SJCRH30 (cell line): ENCODE results near the gene RAB11FIP4. TPM values are rescaled to one million over a fixed set of nuclear protein-coding genes. Genes with fewer than 3 reads are reported as not detected.
"Not testable (repeated sequence)": the region's sequence is repeated elsewhere in the genome, so short reads cannot be mapped to it uniquely, and the experiment has no call there.

Experiments
- DNase-seq, 2 experiments: peaks; one replicate each; pipeline ENCODE4 v3.0.0-alpha.2; 2015 to 2020
- H3K27ac ChIP-seq: fragments of 250-450 bp; sonication (Bioruptor Pico); 2 replicates; pipeline ENCODE4 v1.5.1; 2020; ENCODE audit warnings: mild to moderate bottlenecking, moderate library complexity
- H3K27me3 ChIP-seq: fragments of 250-450 bp; sonication (Bioruptor Pico); 2 replicates; pipeline ENCODE4 v1.5.1; 2020; ENCODE audit warnings: mild to moderate bottlenecking, moderate library complexity
- H3K36me3 ChIP-seq: fragments of 250-450 bp; sonication (Bioruptor Pico); 2 replicates; pipeline ENCODE4 v1.5.1; 2020; ENCODE audit warnings: mild to moderate bottlenecking, moderate library complexity
- H3K4me1 ChIP-seq: fragments of 250-450 bp; sonication (Bioruptor Pico); 2 replicates; pipeline ENCODE4 v1.5.1; 2020; ENCODE audit warnings: mild to moderate bottlenecking, moderate library complexity
- H3K4me3 ChIP-seq: fragments of 250-450 bp; sonication (Bioruptor Pico); 2 replicates; pipeline ENCODE4 v1.5.1; 2020; ENCODE audit warnings: mild to moderate bottlenecking, moderate library complexity
- H3K9me3 ChIP-seq: fragments of 250-450 bp; sonication (Bioruptor Pico); replicated peaks from 2 replicates; pipeline ENCODE4 v1.5.1; 2020; ENCODE audit warnings: mild to moderate bottlenecking, moderate library complexity
- total RNA-seq: library from RNA; depleted of rRNA; stranded (reverse); fragments of >200 nt; shearing (Covaris generic); gene quantifications from 2 replicates; pipeline ENCODE4 v1.2.3, GENCODE V29; 2014

The RAB11FIP4 gene
- total RNA-seq, 1 experiment from 2014 or later = 0.04 TPM

DNA sequence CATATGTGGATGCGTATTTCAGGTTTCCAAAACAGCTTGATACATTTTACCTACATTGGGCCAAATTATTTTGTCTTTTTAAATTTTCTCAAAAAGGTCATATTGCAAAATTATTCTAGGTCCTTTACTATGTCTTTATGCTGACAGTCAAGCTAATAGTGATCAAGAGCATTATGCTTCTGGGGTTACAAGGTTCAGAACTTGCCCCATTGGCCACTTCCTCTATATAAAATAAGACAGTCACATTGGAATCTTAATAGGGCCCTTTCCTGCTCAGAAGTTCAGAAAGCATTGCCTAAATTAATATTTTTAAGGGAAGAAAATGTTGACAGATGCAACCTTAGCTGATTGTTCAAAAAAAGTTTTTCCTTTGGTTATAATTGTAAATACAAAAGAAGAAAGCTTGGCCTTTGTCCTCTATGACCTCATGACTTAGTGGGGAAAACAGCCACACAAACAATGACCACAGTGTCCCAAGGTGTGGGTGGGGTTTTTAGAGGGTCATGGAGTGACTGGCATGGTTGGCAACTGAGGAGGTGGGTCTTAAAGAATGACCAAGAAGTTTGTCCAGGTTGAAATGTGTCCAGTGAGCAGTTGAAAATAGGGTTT lies 11.8 kb upstream of the RAB11FIP4 start:
- Histone ChIP-seq H3K4me3 (no peak overlapping the region), H3K27ac (no peak overlapping the region), H3K27me3 (no peaks in the 10 kb centered on the region), H3K9me3 (no peaks in the 10 kb centered on the region), H3K4me1 (no peaks in the 10 kb centered on the region), H3K36me3 (peaks cover 7% of the 10 kb centered on the region; the same call in 1 of the 2 replicates)
- no peak for DNase-seq

DNA sequence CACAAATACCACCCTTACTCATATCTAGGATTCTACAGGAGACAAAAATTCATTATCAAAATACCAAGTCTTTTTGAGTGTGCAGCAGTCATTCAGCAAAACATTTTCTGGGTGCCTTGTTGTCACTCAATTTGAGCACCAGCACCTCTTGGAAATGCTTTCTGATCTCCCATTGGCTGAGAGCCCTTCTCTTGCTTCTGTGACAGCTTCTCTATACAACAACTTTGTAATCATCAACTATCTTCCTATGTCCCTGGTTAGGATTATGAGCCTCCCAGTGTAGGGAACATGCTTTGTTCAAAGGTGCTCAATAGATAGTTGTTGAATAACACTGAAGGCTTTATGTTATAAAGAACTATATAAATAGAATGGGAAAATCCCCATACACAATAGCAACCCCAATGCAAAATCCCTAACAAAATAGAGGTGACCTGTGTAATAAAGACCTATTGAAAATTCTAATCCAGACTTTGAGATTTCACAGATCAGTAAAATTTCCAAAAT lies 10.3 kb upstream of the RAB11FIP4 start:
- no peak overlapping the region for H3K4me3 ChIP-seq
- no peaks in the 10 kb centered on the region; the same call in 1 of the 2 replicates for H3K36me3 ChIP-seq
- H3K4me1 ChIP-seq = no peaks in the 10 kb centered on the region
- H3K27ac ChIP-seq = no peak overlapping the region
- no peak for DNase-seq
- H3K27me3 ChIP-seq = no peaks in the 10 kb centered on the region
- H3K9me3 ChIP-seq = no peaks in the 10 kb centered on the region

GRCh38 chr17:31382668-31383275 lies 8.7 kb upstream of the RAB11FIP4 start:
- not testable (repeated sequence) for DNase-seq, H3K4me1 ChIP-seq, H3K36me3 ChIP-seq, H3K27ac ChIP-seq, H3K4me3 ChIP-seq, H3K27me3 ChIP-seq, H3K9me3 ChIP-seq

- not testable (repeated sequence) for H3K27me3 ChIP-seq, H3K36me3 ChIP-seq, DNase-seq, H3K4me1 ChIP-seq, H3K27ac ChIP-seq, H3K4me3 ChIP-seq, H3K9me3 ChIP-seq
These were observed 8.0 kb upstream of the RAB11FIP4 start for GRCh38 chr17:31383488-31383887.

DNA sequence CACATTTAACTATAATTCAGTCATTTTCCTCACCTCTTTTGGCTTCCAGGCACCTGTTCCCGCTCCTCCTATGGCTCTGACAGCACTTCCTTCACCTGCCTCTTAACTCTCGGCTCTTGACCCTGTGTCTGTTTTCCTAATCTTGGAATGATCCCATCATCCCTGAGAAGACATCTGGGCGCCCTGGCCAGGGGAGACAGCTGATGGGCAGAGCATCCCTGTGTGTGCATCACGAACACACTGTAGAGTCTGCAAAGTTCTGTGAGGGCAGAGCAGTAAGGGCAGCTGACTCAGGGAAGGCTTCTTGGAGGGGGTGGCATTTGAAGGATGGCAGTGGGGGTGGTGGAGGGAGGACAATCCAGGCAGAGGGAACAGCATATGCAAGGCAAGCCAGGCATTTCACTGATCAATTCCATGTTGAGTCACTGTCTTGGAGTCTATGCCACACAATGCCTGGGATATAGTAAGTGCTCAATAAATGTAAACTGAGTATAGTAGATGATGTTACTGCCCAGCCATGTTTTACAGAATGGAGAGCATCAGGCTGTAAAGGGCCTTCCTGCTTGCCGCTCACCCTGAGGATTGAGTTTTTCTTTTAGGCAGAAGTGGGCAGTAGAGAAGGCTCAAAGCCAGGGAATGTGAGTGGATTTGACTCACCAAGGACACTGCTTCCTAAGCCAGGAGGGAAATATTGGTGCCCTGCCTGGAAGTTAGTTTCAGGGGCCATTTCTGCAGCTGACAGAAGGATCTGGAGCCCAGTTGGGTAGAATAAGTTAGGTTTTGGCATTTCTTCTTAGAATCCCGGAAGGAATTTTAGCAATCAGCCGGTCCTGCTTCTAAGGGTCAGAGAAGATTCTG lies 5.8 kb upstream of the RAB11FIP4 start:
- H3K36me3 ChIP-seq = no peaks in the 10 kb centered on the region
- peak in 1 of 2 experiments; percentile 32 for DNase-seq

DNA sequence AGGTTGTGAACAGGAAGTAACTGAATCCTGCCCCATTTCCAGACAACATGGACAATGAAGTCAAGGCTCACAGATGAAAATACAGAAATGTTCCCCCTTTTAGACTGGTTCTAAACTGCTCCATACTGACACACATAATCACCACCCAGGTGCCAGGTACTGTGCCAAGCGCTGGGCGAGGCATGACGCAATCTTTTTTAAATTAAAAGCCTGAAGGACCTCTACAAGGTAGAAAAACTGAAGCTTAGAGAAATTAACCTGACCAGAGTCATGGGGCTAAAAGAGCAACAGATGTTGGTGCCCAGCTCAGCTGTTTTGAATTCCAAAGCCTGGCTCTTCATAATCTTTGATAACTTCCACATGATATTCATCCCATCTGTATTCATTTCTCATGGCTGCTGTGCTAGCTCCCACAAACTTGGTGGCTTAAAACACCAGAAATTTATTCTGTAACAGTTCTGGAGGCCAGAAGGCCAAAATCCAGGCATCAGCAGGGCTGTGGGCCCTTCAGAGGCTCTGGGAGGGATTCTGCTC lies 4.9 kb upstream of the RAB11FIP4 start:
- Histone ChIP-seq H3K4me3 (no peak overlapping the region), H3K36me3 (no peaks in the 10 kb centered on the region), H3K4me1 (no peaks in the 10 kb centered on the region), H3K27me3 (no peaks in the 10 kb centered on the region), H3K27ac (no peak overlapping the region), H3K9me3 (no peaks in the 10 kb centered on the region)
- no peak for DNase-seq

More for the DNA sequence above, 5.8 kb upstream of the RAB11FIP4 start:
- Histone ChIP-seq H3K4me3 (no peak overlapping the region), H3K27me3 (no peaks in the 10 kb centered on the region), H3K27ac (no peak overlapping the region), H3K9me3 (no peaks in the 10 kb centered on the region), H3K4me1 (no peaks in the 10 kb centered on the region)

GRCh38 chr17:31387438-31387837 lies 4.0 kb upstream of the RAB11FIP4 start:
- no peaks in the 10 kb centered on the region for H3K27me3 ChIP-seq
- no peak for DNase-seq
- H3K9me3 ChIP-seq = no peaks in the 10 kb centered on the region
- no peaks in the 10 kb centered on the region for H3K36me3 ChIP-seq
- H3K4me3 ChIP-seq = no peak overlapping the region
- H3K27ac ChIP-seq = no peak overlapping the region
- H3K4me1 ChIP-seq = no peaks in the 10 kb centered on the region

DNA sequence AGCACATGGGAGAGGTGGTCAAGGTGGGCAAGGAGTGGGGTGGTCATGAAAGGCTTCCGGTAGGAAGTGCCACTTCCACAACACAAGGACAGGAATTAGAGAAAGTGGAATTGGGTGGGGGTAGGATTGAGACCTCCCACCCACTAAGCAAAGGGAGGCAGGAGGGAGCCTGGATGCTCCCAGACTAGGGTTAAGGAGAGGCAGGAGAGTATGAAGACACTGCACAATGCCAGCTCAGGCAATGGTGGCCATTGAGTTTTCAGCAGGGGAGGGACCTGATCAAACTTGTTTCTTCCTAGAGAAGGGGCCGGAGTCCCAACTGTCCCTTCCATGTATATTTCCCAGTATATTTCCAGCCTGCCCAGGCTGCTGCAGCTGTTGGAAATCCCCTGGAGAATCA lies 3.1 kb upstream of the RAB11FIP4 start:
- DNase-seq = no peak
- no peak overlapping the region for H3K27ac ChIP-seq
- no peaks in the 10 kb centered on the region for H3K36me3 ChIP-seq
- no peaks in the 10 kb centered on the region for H3K9me3 ChIP-seq
- H3K4me1 ChIP-seq = no peaks in the 10 kb centered on the region
- no peaks in the 10 kb centered on the region for H3K27me3 ChIP-seq
- H3K4me3 ChIP-seq = no peak overlapping the region

DNA sequence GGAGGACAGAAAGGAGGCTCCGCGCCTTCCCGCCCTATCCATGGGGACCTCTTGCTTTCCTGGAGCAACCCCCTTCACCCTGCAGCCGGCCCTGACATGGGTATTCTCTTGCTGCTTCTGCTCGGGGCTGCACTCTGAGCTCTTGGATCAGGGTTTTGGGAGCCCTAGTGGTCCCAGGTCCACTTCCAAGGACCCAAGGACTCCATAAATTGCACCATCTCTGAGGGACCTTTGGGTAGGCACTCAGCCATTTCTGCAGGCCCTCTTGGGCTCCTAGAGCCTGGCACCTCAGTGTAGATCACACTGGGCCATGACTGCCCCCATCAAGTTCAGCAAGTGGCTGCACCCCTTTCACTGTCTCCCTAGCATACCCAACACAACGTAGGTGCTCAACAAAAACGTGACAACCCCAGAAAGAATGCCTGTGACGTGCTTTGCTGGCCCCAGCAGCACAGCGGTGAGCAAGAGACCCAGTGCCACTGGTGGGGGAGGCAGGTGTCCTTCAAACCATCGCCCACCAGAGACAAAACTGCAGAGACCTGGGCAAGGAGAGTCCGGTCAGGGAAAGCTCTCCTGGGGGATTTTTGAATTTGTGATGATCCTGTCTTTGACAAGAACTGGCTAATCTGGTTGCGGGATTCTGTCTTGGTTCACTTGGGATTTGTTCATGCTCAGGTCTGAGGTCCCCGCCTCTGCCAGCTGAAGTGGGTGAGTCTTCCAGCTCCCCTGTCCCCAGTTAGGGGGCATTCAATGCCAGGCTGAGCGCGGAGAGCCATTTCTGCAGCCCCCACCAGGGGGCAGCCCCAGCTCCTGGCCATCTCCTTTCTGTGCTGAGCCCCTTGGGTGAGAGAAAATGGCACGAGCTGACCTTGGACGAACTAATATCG lies 2.5 kb upstream of the RAB11FIP4 start:
- H3K4me3 ChIP-seq = no peak overlapping the region
- H3K27ac ChIP-seq = no peak overlapping the region
- H3K9me3 ChIP-seq = no peaks in the 10 kb centered on the region
- H3K4me1 ChIP-seq = no peaks in the 10 kb centered on the region
- H3K27me3 ChIP-seq = no peaks in the 10 kb centered on the region
- peak; percentile 33 to 55 for DNase-seq
- no peaks in the 10 kb centered on the region for H3K36me3 ChIP-seq

DNA sequence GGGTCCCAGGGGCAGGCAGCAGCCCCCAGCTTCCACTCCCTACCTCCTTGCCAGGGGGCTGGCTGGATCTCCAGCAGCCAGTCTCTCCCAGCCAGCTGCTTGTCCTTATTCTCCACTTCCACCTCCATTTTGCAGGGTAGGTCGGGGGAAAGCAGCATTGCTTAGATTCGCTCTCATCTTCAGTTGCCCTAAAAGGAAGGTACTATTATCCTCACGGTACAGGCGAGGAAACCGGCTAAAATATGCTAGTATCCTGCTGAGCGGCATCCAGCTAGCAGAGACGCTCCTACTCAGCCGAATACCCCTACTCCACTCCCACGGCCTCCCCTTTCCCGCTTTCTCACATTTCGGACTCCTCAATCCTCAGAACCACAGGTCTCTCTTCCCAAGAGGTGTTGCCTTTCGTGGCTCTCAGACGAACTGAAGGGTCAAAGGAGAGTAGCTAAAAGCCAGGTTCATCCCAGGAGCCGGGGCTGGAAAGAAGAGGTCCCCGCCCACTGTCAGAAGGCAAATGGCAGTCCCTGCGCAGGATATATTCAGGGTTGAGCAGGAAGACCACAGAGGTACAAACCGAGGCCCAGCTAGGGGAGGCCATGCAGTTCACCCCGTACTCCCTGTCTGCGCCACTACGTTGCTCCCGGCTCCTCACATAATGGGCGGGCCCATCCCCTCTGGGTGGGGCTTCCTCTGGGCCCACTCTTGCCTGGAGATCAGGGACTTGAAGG lies 1.7 kb upstream of the RAB11FIP4 start:
- no peaks in the 10 kb centered on the region for H3K27me3 ChIP-seq
- no peak overlapping the region for H3K27ac ChIP-seq
- no peaks in the 10 kb centered on the region for H3K4me1 ChIP-seq
- no peaks in the 10 kb centered on the region for H3K9me3 ChIP-seq
- H3K4me3 ChIP-seq = no peak overlapping the region
- H3K36me3 ChIP-seq = no peaks in the 10 kb centered on the region
- DNase-seq = no peak

DNA sequence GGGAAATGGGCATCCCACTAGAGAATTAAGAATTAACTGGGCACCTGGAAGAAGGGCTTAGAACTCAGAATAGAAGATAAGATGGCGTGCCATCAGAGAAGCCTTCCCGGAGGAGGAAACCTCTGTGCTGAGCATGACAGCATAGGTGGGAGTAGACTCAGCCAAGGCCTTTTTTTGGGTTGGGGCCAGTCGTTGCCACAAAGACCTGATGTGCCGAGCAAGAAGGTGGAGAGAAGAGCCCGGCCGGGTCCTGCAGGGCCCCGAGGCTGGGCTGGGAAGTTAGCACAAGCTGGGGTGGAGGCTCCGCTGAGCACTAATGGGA lies 1.1 kb upstream of the RAB11FIP4 start:
- H3K9me3 ChIP-seq = no peaks in the 10 kb centered on the region
- H3K27ac ChIP-seq = no peak overlapping the region
- H3K4me1 ChIP-seq = no peaks in the 10 kb centered on the region
- no peaks in the 10 kb centered on the region for H3K36me3 ChIP-seq
- DNase-seq = no peak
- H3K27me3 ChIP-seq = no peaks in the 10 kb centered on the region
- H3K4me3 ChIP-seq = no peak overlapping the region

DNA sequence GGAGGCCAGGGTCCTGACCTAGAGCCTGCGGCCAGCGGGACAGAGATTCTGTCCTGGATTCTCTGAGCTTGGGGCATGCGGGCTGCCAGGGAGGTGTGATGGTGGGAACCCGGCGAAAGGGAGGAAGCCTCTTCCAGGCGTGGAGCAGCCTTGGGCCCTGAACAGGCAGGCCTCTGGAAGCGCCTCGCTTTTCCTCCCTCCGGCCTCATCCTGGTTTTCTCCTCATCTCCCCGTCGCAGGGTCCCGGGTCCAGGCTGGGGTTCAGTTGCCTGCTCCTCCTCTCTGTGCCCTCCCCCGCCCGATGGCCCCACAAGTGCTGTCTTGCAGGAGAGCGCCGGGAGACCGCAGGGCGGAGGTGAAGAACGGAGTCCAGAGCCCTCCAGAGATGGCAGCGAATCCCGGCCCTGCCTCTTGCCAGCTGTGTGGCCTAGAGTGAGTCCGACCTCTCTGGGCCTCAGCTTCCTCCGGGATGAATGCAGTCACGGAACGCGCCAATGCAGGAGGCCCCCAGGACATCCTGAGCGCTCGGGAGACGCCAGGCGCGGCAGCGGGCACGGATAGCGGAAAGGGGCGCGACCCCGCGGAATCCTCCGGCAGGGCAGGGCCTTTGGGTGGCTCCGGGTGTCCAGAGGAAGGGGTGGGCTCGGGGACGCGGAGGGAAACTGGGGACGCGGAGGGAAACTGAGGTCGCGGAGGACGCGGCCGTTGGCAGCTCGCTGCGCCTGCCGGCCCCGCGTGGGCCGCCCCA lies 553 bp upstream of the RAB11FIP4 start:
- H3K4me3 ChIP-seq = no peak overlapping the region
- H3K9me3 ChIP-seq = no peaks in the 10 kb centered on the region
- H3K27ac ChIP-seq = no peak overlapping the region
- H3K36me3 ChIP-seq = no peaks in the 10 kb centered on the region
- no peaks in the 10 kb centered on the region for H3K4me1 ChIP-seq
- no peaks in the 10 kb centered on the region for H3K27me3 ChIP-seq
- DNase-seq = no peak

DNA sequence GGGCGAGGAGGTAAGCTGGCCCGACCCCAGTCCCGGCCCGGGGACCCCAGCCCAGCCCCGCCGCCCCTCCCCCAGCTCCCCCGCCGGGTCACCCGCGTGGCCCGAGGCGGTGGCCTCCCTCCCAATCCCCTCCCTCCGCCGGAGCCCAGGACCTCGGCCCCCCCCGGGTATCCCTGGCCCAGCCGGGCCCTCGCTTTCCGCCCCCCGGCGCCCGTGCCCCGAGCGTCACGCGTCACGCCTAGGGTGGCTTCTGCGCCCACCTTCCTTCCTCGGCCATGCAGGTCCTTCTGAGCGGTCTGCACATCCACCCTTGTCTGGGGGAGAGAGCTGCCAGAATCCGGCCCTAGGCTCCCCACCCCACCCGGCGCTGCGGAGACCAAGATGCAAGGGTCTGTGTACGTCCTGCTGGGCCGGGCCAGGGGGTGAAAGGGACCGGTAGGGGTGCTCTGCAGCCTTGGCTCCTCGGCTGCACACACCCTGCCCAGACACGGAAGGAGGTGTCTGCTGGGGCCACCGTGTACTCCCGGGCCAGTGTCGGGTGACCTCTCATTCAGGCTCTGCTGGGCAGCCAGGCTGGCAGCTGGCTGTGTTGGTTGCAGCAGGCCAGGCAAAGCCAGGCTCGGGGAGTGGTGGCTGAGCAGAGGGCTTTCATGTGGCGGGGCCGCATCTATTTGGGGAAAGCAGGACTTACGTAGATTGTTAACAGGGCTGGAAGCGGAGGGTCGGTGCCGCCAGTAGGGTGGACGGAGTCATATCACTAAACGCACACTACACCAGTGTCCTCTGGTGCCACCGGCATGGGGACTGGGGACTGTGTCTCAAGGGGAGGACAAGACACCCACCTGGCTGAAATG lies 754 bp downstream of the RAB11FIP4 start:
- Histone ChIP-seq H3K4me1 (no peaks in the 10 kb centered on the region), H3K27ac (no peak overlapping the region), H3K36me3 (no peaks in the 10 kb centered on the region), H3K4me3 (no peak overlapping the region), H3K27me3 (no peaks in the 10 kb centered on the region), H3K9me3 (no peaks in the 10 kb centered on the region)
- DNase-seq = no peak
